ENCODE measurements around the gene SAP30. TPM values are rescaled to one million over a fixed set of nuclear protein-coding genes. Genes with fewer than 3 reads are reported as not detected.

The SAP30 gene
- total RNA-seq, 1 donor from 2014 or later: 28.5 TPM

DNA sequence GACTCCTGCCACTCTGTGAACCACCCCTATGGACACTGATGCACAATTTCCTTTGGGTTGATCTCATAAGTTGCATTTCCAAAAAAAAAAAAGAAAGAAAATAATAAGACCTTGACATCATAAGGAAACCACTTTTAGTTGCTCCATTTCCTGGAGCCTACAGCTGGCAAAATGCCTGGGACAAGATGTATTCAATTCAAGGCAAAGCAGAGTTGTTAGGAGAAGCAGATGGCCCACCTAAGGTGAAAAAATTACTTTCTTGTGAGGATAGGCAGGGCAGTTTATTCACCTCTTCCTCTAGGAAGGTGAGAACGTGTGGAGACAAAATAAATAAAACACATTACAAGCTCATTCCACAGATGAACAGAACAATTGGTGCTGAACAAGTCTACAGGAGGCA is 42.3 kb downstream of the SAP30 start:
- DNase-seq (ENCODE audit: low spot score): no peak

- DNase-seq (ENCODE audit: low spot score): no peak
Measured at GRCh38 chr4:173414456-173414855, 43.7 kb downstream of the SAP30 start.

- DNase-seq (ENCODE audit: low spot score): no peak
Measured at GRCh38 chr4:173415092-173415491, 44.3 kb downstream of the SAP30 start.

DNA sequence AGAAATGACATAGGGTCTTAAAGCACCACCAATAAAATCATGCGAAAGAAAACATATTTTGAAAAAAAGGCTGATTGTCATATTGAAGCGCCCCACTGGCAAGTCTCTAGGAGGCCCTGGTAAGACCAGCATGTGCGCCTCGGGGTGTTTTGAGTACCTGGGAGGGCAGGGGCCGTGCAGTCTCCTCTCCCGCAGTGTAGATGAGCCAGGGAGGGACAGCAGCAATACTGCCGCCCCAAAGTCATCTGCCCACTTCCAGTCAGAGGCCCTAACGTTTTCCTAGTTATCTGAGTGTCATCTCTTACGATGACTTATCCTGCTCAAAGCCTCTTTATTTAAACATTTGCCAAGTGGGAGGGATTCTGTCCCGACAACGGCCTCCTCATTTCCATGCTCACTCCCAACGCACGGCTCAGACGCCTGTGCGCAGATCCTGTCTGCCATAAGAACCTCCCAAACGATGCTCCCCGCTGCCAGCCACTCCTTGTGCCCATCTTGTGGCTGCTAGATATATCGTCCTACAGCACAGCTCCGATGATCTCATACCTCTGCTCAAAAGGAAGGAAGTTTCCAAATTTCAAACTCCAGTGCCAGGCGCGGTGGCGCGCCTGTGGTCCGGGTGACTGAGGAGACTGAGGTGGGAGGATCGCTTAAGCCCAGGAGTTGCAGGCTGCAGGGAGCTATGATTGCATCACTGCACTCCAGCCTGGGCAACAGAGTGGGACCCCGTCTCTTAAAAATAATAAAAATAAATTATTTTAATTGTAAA is 45.3 kb downstream of the SAP30 start:
- no peak for DNase-seq (ENCODE audit: low spot score)

DNA sequence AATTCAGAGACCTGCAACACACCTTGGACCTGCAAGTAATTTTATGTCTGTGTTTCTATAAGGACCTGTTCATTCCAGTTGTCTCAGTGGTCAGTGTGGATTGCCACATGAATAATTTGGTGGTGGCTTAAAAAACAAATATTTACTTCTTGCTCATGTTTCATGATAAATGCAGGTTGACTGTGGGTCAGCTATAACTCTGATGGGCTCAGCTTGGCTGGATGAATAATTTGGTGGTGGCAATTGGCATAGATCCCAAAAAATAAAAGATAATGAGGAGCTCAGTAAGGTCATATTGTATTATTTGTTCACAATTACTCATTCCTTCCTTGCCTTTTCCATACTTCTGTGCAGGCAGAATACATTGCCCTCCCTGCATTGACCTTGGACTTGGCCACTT is 47.1 kb downstream of the SAP30 start:
- DNase-seq (ENCODE audit: low spot score): no peak

- DNase-seq (ENCODE audit: low spot score): no peak
Measured at GRCh38 chr4:173418639-173419038, 47.9 kb downstream of the SAP30 start.

GRCh38 chr4:173420324-173420752 is 49.6 kb downstream of the SAP30 start:
- DNase-seq (ENCODE audit: low spot score): no peak

- no peak for DNase-seq (ENCODE audit: low spot score)
Measured at GRCh38 chr4:173420801-173421200, 50.0 kb downstream of the SAP30 start.

GRCh38 chr4:173424899-173425805 is 54.4 kb downstream of the SAP30 start:
- no peak for DNase-seq (ENCODE audit: low spot score)

GRCh38 chr4:173426064-173426463 is 55.3 kb downstream of the SAP30 start:
- no peak for DNase-seq (ENCODE audit: low spot score)

Other genes starting within 250 kb of the SAP30 start
- 9.8 TPM for gene GALNT7, start 202.1 kb upstream of the SAP30 start, total RNA-seq
- 41.4 TPM for gene HMGB2, start 36.6 kb upstream of the SAP30 start, total RNA-seq
- gene SCRG1, start 28.2 kb downstream of the SAP30 start, total RNA-seq: 1.1 TPM
- 6.3 TPM for gene HAND2, start 159.3 kb downstream of the SAP30 start, total RNA-seq